Spleen (tissue), 7 donors: ENCODE data around the gene RBMS3.

Experiments used
- CTCF ChIP-seq, 11 experiments: fragments of 200-600 bp in 7 of 11; fragments of 450-650 bp in 4 of 11; sonication (generic) in 4 of 11; IDR thresholded peaks in 8 of 11; conservative IDR thresholded peaks in 3 of 11; 1 replicate in 7 of 11; 2 replicates in 4 of 11; pipeline versions ENCODE4 v1.4.0 to v1.8.0; 2016 to 2021; ENCODE audit warnings: antibody characterized with exemption in 11 of 11, inconsistent platforms in 4 of 11, mild to moderate bottlenecking in 1 of 11
- POLR2A ChIP-seq, 3 donors: fragments of 450-650 bp; IDR thresholded peaks; one replicate each; pipeline ENCODE4 v1.5.1; 2017; ENCODE audit warnings: antibody characterized with exemption in 3 of 3, mild to moderate bottlenecking in 1 of 3
- POLR2AphosphoS5 ChIP-seq, 3 donors: sonication (generic); formaldehyde crosslinking; IDR thresholded peaks; one replicate each; pipeline ENCODE4 v1.5.1; 2017; ENCODE audit warnings: antibody characterized with exemption in 3 of 3
- donor health status: DM: no; HTN: no; CAD: no; lungs with moderate emphysema.
- donor health status: DM: no; HTN: no; CAD: no.
- donor health status: DM: no; HTN: no; CAD: no.

GRCh38 chr3:29977360-29977759 is 696.5 kb downstream of the RBMS3 start:
- TF ChIP-seq CTCF (IDR thresholded peaks at IDR 0.05 in 8 of 11, conservative IDR thresholded peaks at IDR 0.05 in 3 of 11): no peak
- no peak for TF ChIP-seq POLR2AphosphoS5 (IDR thresholded peaks at IDR 0.05)
- TF ChIP-seq POLR2A (IDR thresholded peaks at IDR 0.05): no peak
